SKM-1 treated with dmso at 0.1 percent for 144 hours (cell line): ENCODE results near the gene FCRLA.
A peak's percentile ranks its signal among the peaks of the same experiment; 100 is the strongest.
"Not testable (repeated sequence)": the region's sequence is repeated elsewhere in the genome, so short reads cannot be mapped to it uniquely, and the experiment has no call there.

Source experiments
- DNase-seq: peaks from one replicate; lab custom pipeline; 2025; ENCODE audit not compliant: unreplicated experiment; lab: John Stamatoyannopoulos, UW

FCRLA gene

GRCh38 chr1:161705537-161705936 lies 1.5 kb upstream of the FCRLA start:
- no peak for DNase-seq

GRCh38 chr1:161706113-161706481 lies 932 bp upstream of the FCRLA start:
- no peak for DNase-seq

- no peak for DNase-seq
These were observed 474 bp downstream of the FCRLA start for GRCh38 chr1:161707503-161707902.

- no peak for DNase-seq
These were observed 2.3 kb downstream of the FCRLA start for GRCh38 chr1:161709373-161709772.

- no peak for DNase-seq
These were observed 3.5 kb downstream of the FCRLA start for GRCh38 chr1:161710560-161710959.

DNA sequence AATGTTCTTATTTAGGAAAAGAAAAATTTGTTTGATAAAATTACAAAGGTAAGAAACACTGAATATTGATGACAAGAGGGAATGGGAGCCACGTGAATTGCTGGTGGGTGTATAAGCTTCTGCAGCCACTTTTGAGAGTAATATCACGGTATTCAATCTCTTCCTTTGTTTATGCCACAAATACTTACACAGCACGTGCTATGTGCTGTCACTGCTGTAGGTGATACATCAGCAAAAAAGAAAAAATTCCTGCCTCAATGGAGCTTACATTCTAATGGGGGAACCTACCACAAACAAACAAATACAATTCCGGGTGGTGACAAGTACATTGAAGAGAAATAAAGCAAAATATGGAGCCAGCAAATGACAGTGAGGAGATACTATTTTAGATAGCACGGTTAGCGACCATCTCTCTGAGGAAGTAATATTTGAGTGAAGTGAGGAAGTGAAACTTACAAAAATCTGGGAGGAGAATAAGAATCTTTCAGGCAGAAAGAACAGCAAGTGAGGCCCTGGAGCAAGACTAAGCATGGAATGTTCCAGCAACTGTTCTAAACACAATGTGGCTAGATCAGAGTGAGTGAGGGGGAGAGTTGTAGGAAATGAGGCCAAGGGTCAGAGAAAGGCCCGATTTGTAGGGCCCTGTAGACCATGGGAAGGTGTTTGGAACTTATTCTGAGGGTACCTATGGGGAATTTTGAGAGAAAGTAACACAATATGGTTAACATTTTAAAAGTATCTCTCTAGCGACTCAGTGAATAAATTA lies 11.7 kb downstream of the FCRLA start:
- DNase-seq, result peak; percentile 53

DNA sequence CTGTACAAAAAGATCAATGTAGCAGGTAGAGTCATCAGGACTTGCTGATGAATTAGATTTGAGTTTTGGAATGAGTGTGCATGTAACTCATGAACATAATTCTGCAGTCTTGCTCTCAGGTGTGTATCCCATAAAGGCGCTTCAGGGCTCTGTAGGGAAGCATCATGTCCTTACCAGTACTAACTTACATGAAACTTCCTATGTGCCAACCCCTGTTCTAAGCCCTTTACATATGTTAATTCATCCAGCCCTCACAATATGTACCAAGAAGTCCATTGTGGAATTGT lies 12.2 kb downstream of the FCRLA start:
- no peak for DNase-seq

- DNase-seq, result no peak
These were observed 13.4 kb downstream of the FCRLA start for GRCh38 chr1:161720422-161720821.

DNA sequence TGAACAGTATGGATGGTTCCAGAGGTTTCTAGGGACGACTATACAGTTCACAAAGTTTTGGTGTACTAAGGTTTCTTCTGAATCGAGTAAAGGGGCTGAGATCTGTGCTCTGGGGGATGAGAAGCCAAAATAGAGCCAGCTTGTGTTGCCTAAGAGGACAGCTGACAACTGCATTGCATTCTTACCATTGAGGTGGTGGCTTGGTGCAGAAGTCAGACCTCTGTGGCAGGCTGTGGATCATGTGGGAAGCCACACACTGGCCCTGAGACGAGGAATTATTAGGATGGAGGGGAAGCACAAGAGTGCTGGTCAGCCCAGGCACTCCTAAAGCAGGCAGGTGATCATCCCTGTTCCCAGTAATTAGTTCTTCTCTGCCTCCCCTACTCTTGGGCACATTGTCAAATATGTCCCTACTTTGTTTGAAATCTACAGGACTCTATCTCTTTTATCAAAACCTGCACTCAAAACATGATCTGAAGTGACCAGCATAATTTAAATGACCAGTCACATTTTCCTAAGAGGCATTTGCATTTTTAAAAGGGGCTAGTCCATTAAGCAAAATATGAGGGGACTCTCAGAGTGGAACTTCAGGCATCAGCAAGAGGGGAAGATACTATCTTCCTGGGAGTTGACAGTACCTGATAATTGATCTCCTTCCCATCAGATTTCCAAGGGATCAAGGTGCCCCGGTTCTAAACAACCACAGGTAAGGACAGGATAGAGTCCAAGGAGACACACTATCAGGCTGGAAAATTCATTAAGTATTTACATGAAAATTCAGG lies 14.1 kb downstream of the FCRLA start, which contains the start of gene FCRLB:
FCRLB (plus strand) TSS at position 589 of the 782 bp plus-strand sequence. CDS start 1,129 bp downstream, outside the sequence.
- DNase-seq, result no peak

GRCh38 chr1:161721738-161722343 lies 14.8 kb downstream of the FCRLA start:
- peak; percentile 37 for DNase-seq

DNA sequence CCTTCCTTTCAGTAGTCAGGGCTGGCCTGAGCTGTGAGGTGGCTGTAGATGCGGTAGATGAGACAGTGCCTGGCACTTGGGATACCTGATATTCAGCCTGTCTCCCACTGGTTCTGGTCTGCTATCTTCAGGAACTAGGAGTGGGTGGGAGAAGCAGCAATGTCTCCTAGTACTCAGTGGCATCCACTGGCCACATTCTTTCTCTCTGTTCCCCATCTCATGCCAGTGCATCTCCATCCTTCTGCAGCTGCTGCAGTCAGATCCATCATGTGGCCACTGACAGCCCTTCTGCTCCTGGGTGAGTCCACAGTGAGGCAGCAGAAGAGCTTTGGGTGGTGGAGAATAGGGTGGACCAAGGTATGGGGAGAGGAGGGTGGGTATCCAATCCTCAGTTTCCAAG lies 15.4 kb downstream of the FCRLA start:
- no peak for DNase-seq

GRCh38 chr1:161723459-161724141 lies 16.6 kb downstream of the FCRLA start:
- no peak for DNase-seq

GRCh38 chr1:161725258-161725907 lies 18.4 kb downstream of the FCRLA start:
- DNase-seq, result not testable (repeated sequence)

GRCh38 chr1:161725908-161726472 lies 19.0 kb downstream of the FCRLA start:
- peak; percentile 43 for DNase-seq

DNA sequence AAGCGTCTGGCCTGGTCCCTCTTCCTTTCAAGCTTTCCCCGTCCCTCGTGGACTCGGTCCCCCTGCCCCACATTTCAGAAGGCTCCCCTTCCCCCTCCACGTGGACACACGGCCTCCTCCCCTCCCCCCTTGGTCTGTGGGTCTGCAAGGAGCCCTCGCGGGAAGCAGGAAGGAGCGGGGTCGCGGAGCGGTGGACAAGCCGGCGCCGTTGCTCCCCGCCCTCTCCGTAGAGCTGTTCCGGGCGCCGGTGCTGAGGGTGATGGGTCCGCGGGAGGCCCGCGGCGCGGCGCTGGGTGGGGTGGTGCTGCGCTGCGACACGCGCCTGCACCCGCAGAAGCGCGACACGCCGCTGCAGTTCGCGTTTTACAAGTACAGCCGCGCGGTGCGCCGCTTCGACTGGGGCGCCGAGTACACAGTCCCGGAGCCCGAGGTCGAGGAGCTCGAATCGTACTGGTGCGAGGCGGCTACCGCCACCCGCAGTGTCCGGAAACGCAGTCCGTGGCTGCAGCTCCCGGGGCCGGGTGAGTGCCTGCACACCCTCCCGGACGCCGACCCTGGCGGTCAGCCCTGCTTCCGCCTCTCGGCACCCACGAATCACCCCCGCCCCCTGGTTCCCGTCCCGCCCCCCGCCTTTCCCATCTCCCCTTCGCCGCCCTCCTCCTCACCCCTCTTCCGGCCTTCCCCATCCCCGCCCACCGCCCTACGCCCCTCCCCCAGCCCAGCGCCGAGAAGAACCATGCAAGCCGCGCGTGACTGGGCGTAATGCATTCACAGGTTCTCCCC lies 19.6 kb downstream of the FCRLA start:
- peak; percentile 30 for DNase-seq

- DNase-seq, result no peak
These were observed 20.4 kb downstream of the FCRLA start for GRCh38 chr1:161727256-161727924.

GRCh38 chr1:161728376-161729226 lies 21.6 kb downstream of the FCRLA start:
- no peak for DNase-seq

GRCh38 chr1:161730050-161730564 lies 23.1 kb downstream of the FCRLA start:
- no peak for DNase-seq
